A549 (cell line): Measurements from ENCODE around the gene TBCEL. TPM values are rescaled to one million over a fixed set of nuclear protein-coding genes. Genes with fewer than 3 reads are reported as not detected.

Experiments
- ATAC-seq, 2 experiments: fragments of 200-7000 bp in 1 of 2; fragments of >200 bp in 1 of 2; cut with Nextera tagmentation in 1 of 2; cut with Tn5 transposase in 1 of 2; 3 replicates each; pipeline versions ENCODE4 v1.8.0 to v1.9.1; 2018 to 2020; ENCODE audit warnings: mild to moderate bottlenecking in 1 of 2, moderate library complexity in 1 of 2
- CTCF ChIA-PET: fragments of 300-600 bp; sonication (Branson Sonifier 250); formaldehyde crosslinking; extraction: SDS; loops from one replicate; lab custom pipeline; 2021; ENCODE audit warnings: antibody characterized with exemption, inconsistent platforms; lab: Yijun Ruan, JAX
- POLR2A ChIA-PET: fragments of 350-600 bp; formaldehyde crosslinking; extraction: SDS; loops from one replicate; lab custom pipeline; 2021; ENCODE audit warnings: antibody characterized with exemption, inconsistent platforms; lab: Yijun Ruan, JAX
- DNase-seq, 2 experiments: peaks; one replicate each; pipeline versions ENCODE4 v3.0.0 to v3.0.0-alpha.2; 2011 to 2016; ENCODE audit warnings: low read depth in 1 of 2, low spot score in 1 of 2
- FAIRE-seq: peaks from 2 replicates; lab custom pipeline; 2011; peaks lifted over from hg19 to GRCh38; lab: Jason Lieb, UNC
- H3K27ac ChIP-seq, 2 experiments: fragments of >200 bp; sonication (Bioruptor Twin); formaldehyde crosslinking; 3 replicates each; pipeline ENCODE4 v1.5.1; 2016 to 2017
- H3K4me1 ChIP-seq: fragments of >200 bp; sonication (Bioruptor Twin); formaldehyde crosslinking; 3 replicates; pipeline ENCODE4 v1.6.1; 2016
- H3K4me2 ChIP-seq: fragments of >200 bp; sonication (Bioruptor Twin); formaldehyde crosslinking; 3 replicates; pipeline ENCODE4 v1.6.1; 2016
- H3K4me3 ChIP-seq: fragments of >200 bp; sonication (Bioruptor Twin); formaldehyde crosslinking; 3 replicates; pipeline ENCODE4 v1.5.1; 2016
- H3K9me3 ChIP-seq: fragments of >200 bp; sonication (Bioruptor Twin); formaldehyde crosslinking; 3 replicates; pipeline ENCODE4 v1.6.1; 2016
- BCL3 ChIP-seq: fragments of >200 bp; sonication (Bioruptor Twin); formaldehyde crosslinking; IDR thresholded peaks from 3 replicates; pipeline ENCODE4 v1.6.1; 2016
- CBX8 ChIP-seq: fragments of 200-600 bp; sonication (generic); IDR thresholded peaks from 2 replicates; pipeline ENCODE4 v1.6.1; 2016
- CEBPB ChIP-seq, 2 experiments: fragments of >200 bp in 1 of 2; sonication (Bioruptor Twin) in 1 of 2; formaldehyde crosslinking in 1 of 2; IDR thresholded peaks; 2 replicates each; pipeline ENCODE4 v1.6.1; 2012 to 2016
- E2F6 ChIP-seq: IDR thresholded peaks from 2 replicates; pipeline ENCODE4 v1.6.1; 2012; ENCODE audit warnings: low read depth, borderline replicate concordance
- EHF ChIP-seq: fragments of 250-450 bp; sonication (Bioruptor Pico); IDR thresholded peaks from 2 replicates; pipeline ENCODE4 v1.5.0; 2020; ENCODE audit warnings: mild to moderate bottlenecking
- EP300 ChIP-seq, 2 experiments: fragments of >200 bp; sonication (Bioruptor Twin); formaldehyde crosslinking; IDR thresholded peaks; 2 replicates in 1 of 2; 3 replicates in 1 of 2; pipeline ENCODE4 v1.6.1; 2016 to 2017
- FOSL2 ChIP-seq, 2 experiments: fragments of 450-650 bp in 1 of 2; fragments of >200 bp in 1 of 2; sonication (Bioruptor Twin) in 1 of 2; formaldehyde crosslinking; IDR thresholded peaks; 2 replicates each; pipeline versions ENCODE4 v1.5.0 to v1.6.1; 2016 to 2020; ENCODE audit warnings: mild to moderate bottlenecking in 1 of 2, moderate library complexity in 1 of 2
- KDM1A ChIP-seq: fragments of 200-600 bp; sonication (generic); IDR thresholded peaks from 2 replicates; pipeline ENCODE4 v1.6.1; 2016; ENCODE audit warnings: low read depth, mild to moderate bottlenecking
- KDM5A ChIP-seq: fragments of 200-600 bp; sonication (generic); IDR thresholded peaks from 2 replicates; pipeline ENCODE4 v1.6.1; 2016; ENCODE audit warnings: antibody characterized with exemption, mild to moderate bottlenecking
- MAZ ChIP-seq: fragments of 150-350 bp; IDR thresholded peaks from 2 replicates; pipeline ENCODE4 v1.6.1; 2014; ENCODE audit warnings: antibody characterized with exemption, low read depth, low read length, borderline replicate concordance
- MYC ChIP-seq: IDR thresholded peaks from 2 replicates; pipeline ENCODE4 v1.6.1; 2012; ENCODE audit warnings: mild to moderate bottlenecking, inconsistent platforms, low read length, improper control_type of control experiment, borderline replicate concordance
- NFE2L2 ChIP-seq: fragments of 150-350 bp; conservative IDR thresholded peaks from 2 replicates; pipeline ENCODE4 v1.6.1; 2014; ENCODE audit warnings: low read length
- NPAS2 ChIP-seq: fragments of 250-450 bp; sonication (Bioruptor Pico); IDR thresholded peaks from 2 replicates; pipeline ENCODE4 v1.8.0; 2022; ENCODE audit warnings: mild to moderate bottlenecking, moderate library complexity, borderline replicate concordance
- NR3C1 ChIP-seq: fragments of >200 bp; sonication (Bioruptor Twin); formaldehyde crosslinking; IDR thresholded peaks from 3 replicates; pipeline ENCODE4 v1.6.1; 2017
- PBX3 ChIP-seq: IDR thresholded peaks from 2 replicates; pipeline ENCODE4 v1.6.1; 2012
- POLR2A ChIP-seq: IDR thresholded peaks from 2 replicates; pipeline ENCODE4 v1.6.1; 2012; ENCODE audit warnings: mild to moderate bottlenecking, low read length
- RAD21 ChIP-seq, 2 experiments: fragments of >200 bp in 1 of 2; sonication (Bioruptor Twin) in 1 of 2; formaldehyde crosslinking in 1 of 2; IDR thresholded peaks in 1 of 2; conservative IDR thresholded peaks in 1 of 2; 2 replicates in 1 of 2; 3 replicates in 1 of 2; pipeline ENCODE4 v1.6.1; 2012 to 2018; ENCODE audit warnings: inconsistent platforms in 1 of 2
- RARB ChIP-seq: fragments of 250-450 bp; sonication (Bioruptor Pico); IDR thresholded peaks from 2 replicates; pipeline ENCODE4 v1.8.0; 2021; ENCODE audit warnings: mild to moderate bottlenecking, moderate library complexity
- TFCP2L1 ChIP-seq: fragments of 250-450 bp; sonication (Bioruptor Pico); IDR thresholded peaks from 2 replicates; pipeline ENCODE4 v1.5.0; 2021; ENCODE audit warnings: mild to moderate bottlenecking
- ZNF302 ChIP-seq: fragments of 250-450 bp; sonication (Bioruptor Pico); IDR thresholded peaks from 2 replicates; pipeline ENCODE4 v1.9.0; 2021; ENCODE audit warnings: inconsistent platforms, mild to moderate bottlenecking, moderate library complexity
- WGBS: methylation state at CpG from one replicate; pipeline ENCODE4 v1.1.6; 2017; ENCODE audit errors: missing lambda C conversion rate; 5-methylcytosine and 5-hydroxymethylcytosine counted together
- polyA plus RNA-seq, 4 experiments: library from polyadenylated mRNA; depleted of rRNA in 3 of 4; stranded (reverse); fragments of >200 nt; fragmentation: RNase III in 1 of 4; extraction: RNeasy Plus Mini Kit Qiagen cat#74134 plus additional on column Dnase treatment in 1 of 4; gene quantifications; 2 replicates in 3 of 4; 3 replicates in 1 of 4; pipeline ENCODE4 v1.2.3, GENCODE V29; 2011 to 2017
- TF ChIP-seq, protein P1 (sequence below): fragments of 150-350 bp; IDR thresholded peaks from 2 replicates; pipeline ENCODE4 v1.6.1; 2014; ENCODE audit warnings: low read depth, mild to moderate bottlenecking, low read length
- TF ChIP-seq, protein P2 (sequence below): IDR thresholded peaks from 2 replicates; pipeline ENCODE4 v1.6.1; 2012
- TF ChIP-seq, protein P3 (sequence below): fragments of >200 bp; sonication (Bioruptor Twin); formaldehyde crosslinking; IDR thresholded peaks from 2 replicates; pipeline ENCODE4 v1.6.1; 2016

TBCEL gene
- polyA plus RNA-seq, 2 of the 4 experiments (the other 2 are of a cell fraction), result 5.9 to 11.9 TPM

- ATAC-seq (no peak), DNase-seq (no peak), FAIRE-seq (no peak)
- ChIA-PET CTCF (interaction anchor here (1.2 kb wide), 1 partner anchor 63 kb away, joined by 3 read pairs; no protein-coding TSS in a partner anchor), POLR2A (no interaction called here)
- H3K4me1 ChIP-seq, result no peaks in the 10 kb centered on the region
- 75% methylated on average over 6 of the region's 6 CpGs for WGBS
- H3K4me2 ChIP-seq, result no peak overlapping the region
- no peak overlapping the region for H3K27ac ChIP-seq
- no peak overlapping the region for H3K4me3 ChIP-seq
- H3K9me3 ChIP-seq, result no peaks in the 10 kb centered on the region
- TF ChIP-seq, protein P1, sequence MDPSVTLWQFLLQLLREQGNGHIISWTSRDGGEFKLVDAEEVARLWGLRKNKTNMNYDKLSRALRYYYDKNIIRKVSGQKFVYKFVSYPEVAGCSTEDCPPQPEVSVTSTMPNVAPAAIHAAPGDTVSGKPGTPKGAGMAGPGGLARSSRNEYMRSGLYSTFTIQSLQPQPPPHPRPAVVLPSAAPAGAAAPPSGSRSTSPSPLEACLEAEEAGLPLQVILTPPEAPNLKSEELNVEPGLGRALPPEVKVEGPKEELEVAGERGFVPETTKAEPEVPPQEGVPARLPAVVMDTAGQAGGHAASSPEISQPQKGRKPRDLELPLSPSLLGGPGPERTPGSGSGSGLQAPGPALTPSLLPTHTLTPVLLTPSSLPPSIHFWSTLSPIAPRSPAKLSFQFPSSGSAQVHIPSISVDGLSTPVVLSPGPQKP, result no peak
- TF ChIP-seq RAD21 (conservative IDR thresholded peaks at IDR 0.05 in 1 of 2, IDR thresholded peaks at IDR 0.05 in 1 of 2), result no peak
- no peak for TF ChIP-seq POLR2A
- TF ChIP-seq NFE2L2, result no peak
- TF ChIP-seq EP300 (IDR thresholded peaks at IDR 0.05), result no peak
- TF ChIP-seq BCL3, result no peak
- TF ChIP-seq CEBPB (IDR thresholded peaks at IDR 0.05), result no peak
- TF ChIP-seq RARB, result no peak
- TF ChIP-seq KDM5A, result no peak
- no peak for TF ChIP-seq CBX8
- TF ChIP-seq NPAS2, result no peak
- no peak for TF ChIP-seq ZNF302 (CRISPR knock-in tag)
These were observed 107.8 kb downstream of the TBCEL start for GRCh38 chr11:121131656-121132055.

DNA sequence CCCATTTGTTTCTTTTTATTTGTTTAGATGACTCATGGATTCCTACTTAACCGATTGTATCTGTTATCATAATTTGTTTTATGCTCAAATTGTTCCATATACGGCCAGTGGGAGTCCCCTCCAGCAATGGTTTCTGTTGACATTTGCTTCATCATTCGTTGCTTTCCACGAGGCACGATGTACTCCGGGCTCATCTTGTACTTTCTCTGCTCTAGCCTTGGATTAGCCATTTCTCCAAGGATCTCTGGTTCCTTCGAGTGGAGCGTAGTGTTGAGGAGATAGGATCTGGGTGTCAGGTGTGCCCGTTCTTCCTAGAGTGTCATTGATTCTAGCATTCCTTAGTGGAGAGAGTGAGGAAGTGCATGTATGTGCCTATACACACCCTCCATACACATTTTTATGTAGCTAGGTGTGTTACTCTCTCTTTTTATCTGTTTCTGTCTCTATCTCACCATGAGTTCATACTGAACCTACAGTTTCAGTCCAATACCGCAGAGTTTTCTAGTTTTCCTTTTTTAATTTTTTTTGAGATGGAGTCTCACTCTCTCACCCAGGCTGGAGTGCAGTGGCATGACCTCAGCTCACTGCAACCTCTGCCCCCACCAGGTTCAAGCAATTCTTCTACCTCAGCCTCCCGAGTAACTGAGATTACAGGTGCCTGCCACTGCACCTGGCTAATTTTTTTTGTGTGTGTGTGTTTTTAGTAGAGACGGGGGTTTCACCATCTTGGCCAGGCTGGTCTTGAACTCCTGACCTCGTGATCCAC lies 108.5 kb downstream of the TBCEL start:
- no peak overlapping the region for H3K4me3 ChIP-seq
- DNase-seq (peak; percentile 15 to 18), ATAC-seq (peak; percentile 64 to 79; a peak in 4 of 6 replicates), FAIRE-seq (no peak)
- no peaks in the 10 kb centered on the region for H3K9me3 ChIP-seq
- ChIA-PET CTCF (interaction anchor here (1.2 kb wide), 1 partner anchor 62 kb away, joined by 3 read pairs; no protein-coding TSS in a partner anchor), POLR2A (no interaction called here)
- H3K4me1 ChIP-seq, result no peaks in the 10 kb centered on the region
- H3K27ac ChIP-seq, result no peak overlapping the region
- TF ChIP-seq TFCP2L1 (CRISPR knock-in tag) (no peak), E2F6 (no peak), EHF (CRISPR knock-in tag) (no peak), FOSL2 (IDR thresholded peaks at IDR 0.05) (no peak), FOSL2 (CRISPR knock-in tag; IDR thresholded peaks at IDR 0.05) (0 out of 2 replicates have a peak, but pooled peaks have one; percentile 33), PBX3 (no peak), MYC (no peak), KDM1A (no peak), MAZ (no peak), NR3C1 (no peak), CBX8 (no peak)
- TF ChIP-seq, protein P2, sequence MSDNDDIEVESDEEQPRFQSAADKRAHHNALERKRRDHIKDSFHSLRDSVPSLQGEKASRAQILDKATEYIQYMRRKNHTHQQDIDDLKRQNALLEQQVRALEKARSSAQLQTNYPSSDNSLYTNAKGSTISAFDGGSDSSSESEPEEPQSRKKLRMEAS, result 0 out of 2 replicates have a peak, but pooled peaks have one; percentile 17
- TF ChIP-seq, protein P3, sequence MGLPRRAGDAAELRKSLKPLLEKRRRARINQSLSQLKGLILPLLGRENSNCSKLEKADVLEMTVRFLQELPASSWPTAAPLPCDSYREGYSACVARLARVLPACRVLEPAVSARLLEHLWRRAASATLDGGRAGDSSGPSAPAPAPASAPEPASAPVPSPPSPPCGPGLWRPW, result no peak
- WGBS, result 26% methylated on average over 13 of the region's 13 CpGs
- H3K4me2 ChIP-seq, result 0 out of 3 replicates have a peak overlapping the region, but pooled peaks have one; percentile 29
